HG03095 (cell line): ENCODE data around the gene ABHD11.

Experiments
- ATAC-seq: cut with Tn5 transposase; IDR thresholded peaks from one replicate; pipeline ENCODE4 v1.9.1; 2021; ENCODE audit warnings: moderate library complexity; ENCODE audit not compliant: unreplicated experiment

The ABHD11 gene

GRCh38 chr7:73702665-73703064, 35.9 kb downstream of the ABHD11 start:
- no peak for ATAC-seq

DNA sequence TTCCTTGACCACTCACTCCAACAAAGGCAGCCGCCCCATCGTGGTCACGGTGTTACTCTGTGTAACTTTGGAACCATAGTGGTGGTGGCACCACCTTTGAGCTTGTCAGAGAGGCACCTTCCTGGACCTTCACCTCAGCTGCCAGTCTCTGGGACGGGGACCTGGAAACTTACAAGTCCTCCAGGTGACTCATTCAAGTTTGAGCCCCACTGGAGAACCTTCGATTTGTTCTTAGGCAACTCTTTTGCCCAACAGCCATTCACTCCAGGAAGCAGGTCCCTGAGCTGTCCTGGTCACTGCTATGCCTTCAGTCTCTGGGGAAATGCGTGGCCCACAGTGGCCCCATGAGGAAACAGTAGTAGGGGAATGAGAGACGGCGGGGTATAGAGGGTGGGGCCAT, 36.4 kb downstream of the ABHD11 start:
- ATAC-seq, result no peak

- no peak for ATAC-seq
Observed at GRCh38 chr7:73701357-73701995, 37.1 kb downstream of the ABHD11 start.

GRCh38 chr7:73700581-73701134, 37.9 kb downstream of the ABHD11 start:
- no peak for ATAC-seq

DNA sequence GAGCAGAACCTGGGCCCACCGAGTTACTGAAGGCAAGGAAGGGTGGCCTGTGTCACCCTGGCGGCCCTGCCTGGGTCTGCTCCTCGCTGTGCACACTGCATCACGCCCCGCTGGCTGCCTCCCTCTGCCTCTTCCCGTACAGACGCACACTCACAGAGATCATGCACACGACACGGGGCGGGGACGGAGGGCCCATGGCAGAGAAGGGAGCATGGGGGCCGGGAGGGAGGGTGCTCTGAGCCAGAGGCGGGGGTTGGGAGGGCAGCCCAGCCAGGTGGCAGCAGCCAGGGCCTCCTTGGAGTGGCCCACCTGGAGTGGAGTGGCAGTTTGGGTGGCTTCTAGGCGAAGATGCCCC, 38.6 kb downstream of the ABHD11 start:
- no peak for ATAC-seq

GRCh38 chr7:73699370-73700068, 39.1 kb downstream of the ABHD11 start:
- ATAC-seq, result no peak

GRCh38 chr7:73698410-73698809, 40.2 kb downstream of the ABHD11 start:
- no peak for ATAC-seq

DNA sequence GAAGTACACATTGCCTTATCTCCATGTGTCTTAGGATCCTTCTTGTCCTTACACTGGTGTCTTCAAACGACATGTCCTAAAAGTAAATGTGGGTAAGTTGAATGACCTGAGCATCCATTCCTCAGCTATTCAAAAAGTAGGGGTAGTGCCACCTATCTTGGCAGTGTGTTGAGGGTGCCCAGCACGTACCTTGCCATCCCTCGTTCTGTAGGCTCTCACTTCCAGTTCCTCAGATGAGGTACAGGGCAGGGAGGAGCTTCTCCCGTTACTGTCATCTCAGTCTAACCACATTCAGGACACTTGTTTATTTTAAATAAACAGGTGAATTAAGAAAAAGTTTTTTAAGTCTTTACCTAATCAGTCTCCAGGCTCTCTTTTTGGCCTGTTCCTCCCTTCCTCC, 42.2 kb downstream of the ABHD11 start:
- ATAC-seq, result no peak

DNA sequence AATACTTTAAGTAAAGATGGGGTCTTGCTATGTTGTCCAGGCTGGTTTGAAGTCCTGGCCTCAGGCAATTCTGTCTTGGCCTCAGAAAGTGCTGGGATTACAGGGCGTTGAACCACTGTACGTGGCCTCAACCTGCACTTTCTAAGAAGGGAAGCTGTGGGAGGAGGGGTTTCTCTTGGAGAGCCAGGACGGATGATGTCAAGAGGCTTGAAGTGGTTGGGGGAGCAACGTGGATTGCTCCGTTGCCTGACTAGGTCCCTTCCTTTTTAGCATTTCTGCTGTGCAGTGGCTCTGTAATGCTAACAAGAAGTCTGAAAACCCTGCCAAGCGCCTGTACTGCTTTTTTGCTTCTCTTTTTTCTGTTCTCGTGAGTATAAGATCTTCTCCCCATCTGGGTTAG, 48.0 kb downstream of the ABHD11 start:
- ATAC-seq, result no peak

DNA sequence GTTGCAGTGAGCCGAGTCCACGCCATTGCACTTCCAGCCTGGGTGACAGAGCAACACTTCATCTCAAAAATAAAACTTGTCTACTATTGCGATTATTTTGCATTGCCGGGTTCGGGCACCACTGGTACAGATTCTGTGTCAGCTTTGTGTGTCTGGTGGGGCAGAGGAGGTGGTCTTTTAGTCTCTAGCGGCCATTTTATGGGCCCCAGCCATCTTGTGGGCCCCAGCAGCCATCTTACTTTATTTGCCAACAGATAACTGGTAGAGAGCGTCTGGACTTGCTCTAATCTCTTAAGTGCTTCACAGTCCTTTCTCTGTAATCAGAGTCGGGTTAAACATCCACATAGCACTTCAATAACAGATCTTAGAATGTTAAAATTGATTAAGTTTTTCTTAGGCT, 50.3 kb downstream of the ABHD11 start:
- no peak for ATAC-seq
